GM20000 (cell line): ENCODE data around the gene CCBE1.

Source experiments
- DNase-seq: peaks from one replicate; pipeline ENCODE4 v3.0.0; 2012; ENCODE audit warnings: low spot score
- CTCF ChIP-seq: IDR thresholded peaks from 2 replicates; pipeline ENCODE4 v1.5.1; 2012; ENCODE audit warnings: mild to moderate bottlenecking, control low read depth; ENCODE audit errors: extremely low read depth, missing control alignments

CCBE1 gene

GRCh38 chr18:59691996-59692395 lies 5.2 kb downstream of the CCBE1 start:
- no peak for TF ChIP-seq CTCF
- DNase-seq = no peak

DNA sequence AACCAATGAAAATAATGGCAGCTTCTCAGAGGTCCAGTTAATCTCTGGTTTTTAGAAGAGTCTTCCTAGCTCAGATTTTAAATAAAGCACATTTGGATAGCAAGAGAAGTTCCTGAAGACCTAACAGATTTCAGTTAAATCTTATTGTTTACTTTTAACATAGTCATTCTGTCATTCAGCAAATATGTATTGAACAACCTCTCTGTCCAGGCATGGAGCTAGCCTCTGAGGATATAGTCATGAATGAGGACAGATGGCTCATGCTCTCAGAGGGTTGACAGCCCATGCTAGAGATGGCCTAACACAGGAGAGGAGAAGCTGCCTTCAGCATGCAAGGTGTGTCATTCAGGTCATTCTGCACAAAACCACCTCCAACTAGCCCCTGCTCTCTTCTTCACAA lies 6.2 kb downstream of the CCBE1 start:
- no peak for TF ChIP-seq CTCF
- DNase-seq = no peak

GRCh38 chr18:59690186-59690982 lies 6.8 kb downstream of the CCBE1 start:
- no peak for DNase-seq
- no peak for TF ChIP-seq CTCF

GRCh38 chr18:59689756-59690155 lies 7.5 kb downstream of the CCBE1 start:
- DNase-seq = no peak
- no peak for TF ChIP-seq CTCF

- no peak for DNase-seq
- TF ChIP-seq CTCF = no peak
Observed at GRCh38 chr18:59686260-59686659, 11.0 kb downstream of the CCBE1 start.

DNA sequence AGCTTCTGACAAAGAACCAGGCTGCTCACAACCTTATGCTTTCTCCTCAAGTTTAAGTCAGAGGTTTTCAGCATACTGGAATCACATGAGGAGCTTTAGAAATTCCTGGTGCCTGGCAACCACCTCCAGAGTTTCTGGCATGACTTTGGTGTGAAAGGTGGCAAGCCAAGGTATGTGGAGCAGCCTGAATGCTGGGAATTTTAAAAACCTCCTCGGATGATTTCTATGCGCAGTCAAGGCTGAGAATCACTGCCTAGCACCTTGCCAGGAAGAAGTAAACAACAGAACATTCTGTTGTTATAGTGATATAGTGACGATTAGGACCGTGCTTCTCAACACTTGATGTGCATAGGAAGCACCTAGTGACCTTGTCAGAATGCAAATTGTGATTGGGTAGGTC lies 11.7 kb downstream of the CCBE1 start:
- DNase-seq = no peak
- no peak for TF ChIP-seq CTCF

DNA sequence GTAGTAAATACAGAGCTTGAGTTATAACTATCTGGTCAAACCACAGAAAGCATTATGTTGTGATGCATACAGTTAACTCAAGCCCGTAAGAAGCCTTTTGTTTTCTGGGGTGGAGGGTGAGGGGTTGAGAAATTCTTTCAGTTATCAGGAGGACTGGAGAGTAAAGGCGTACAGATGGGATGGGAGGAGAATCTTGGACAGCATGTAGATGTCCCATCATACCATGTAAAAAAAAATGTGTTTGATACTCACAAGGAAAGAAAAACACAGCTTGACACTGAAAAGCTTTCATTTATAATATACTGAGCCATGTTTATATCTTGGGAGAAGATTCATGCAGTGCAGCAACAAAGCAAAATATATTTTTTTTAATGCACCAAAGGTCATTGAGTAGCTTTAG lies 12.4 kb downstream of the CCBE1 start:
- no peak for DNase-seq
- no peak for TF ChIP-seq CTCF
